ENCODE measurements around the gene CD164. TPM values are rescaled to one million over a fixed set of nuclear protein-coding genes. Genes with fewer than 3 reads are reported as not detected.
"Not testable (repeated sequence)": the region's sequence is repeated elsewhere in the genome, so short reads cannot be mapped to it uniquely, and the experiment has no call there.

The CD164 gene
- total RNA-seq, 1 donor from 2014 or later, result 262 TPM

DNA sequence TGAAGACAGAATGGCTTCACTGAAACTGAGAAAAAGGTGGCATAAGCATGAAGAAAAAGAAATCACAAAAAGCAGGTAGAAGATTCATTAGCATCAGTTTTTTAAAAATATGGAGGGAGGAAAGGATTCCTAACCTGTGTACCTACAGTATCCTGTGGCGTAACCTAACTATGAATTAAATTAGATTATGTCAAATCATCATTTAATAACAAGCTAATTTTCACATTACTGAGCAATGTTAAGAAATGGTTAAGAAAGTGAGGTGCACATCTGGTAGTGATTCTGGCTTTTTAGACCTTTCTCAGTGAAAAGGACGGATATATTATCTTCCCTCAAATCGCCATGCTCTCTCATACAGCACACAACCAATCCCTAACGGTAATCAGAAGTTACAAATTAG lies 12.5 kb downstream of the CD164 start:
- peaks cover 8% of the 10 kb centered on the region for H3K4me1 Mint-ChIP-seq
- no peak overlapping the region for H3K4me3 Mint-ChIP-seq
- TF ChIP-seq, protein P1, sequence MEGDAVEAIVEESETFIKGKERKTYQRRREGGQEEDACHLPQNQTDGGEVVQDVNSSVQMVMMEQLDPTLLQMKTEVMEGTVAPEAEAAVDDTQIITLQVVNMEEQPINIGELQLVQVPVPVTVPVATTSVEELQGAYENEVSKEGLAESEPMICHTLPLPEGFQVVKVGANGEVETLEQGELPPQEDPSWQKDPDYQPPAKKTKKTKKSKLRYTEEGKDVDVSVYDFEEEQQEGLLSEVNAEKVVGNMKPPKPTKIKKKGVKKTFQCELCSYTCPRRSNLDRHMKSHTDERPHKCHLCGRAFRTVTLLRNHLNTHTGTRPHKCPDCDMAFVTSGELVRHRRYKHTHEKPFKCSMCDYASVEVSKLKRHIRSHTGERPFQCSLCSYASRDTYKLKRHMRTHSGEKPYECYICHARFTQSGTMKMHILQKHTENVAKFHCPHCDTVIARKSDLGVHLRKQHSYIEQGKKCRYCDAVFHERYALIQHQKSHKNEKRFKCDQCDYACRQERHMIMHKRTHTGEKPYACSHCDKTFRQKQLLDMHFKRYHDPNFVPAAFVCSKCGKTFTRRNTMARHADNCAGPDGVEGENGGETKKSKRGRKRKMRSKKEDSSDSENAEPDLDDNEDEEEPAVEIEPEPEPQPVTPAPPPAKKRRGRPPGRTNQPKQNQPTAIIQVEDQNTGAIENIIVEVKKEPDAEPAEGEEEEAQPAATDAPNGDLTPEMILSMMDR (IDR thresholded peaks at IDR 0.05; ENCODE audit: unreplicated experiment), result no peak
- H3K27ac Mint-ChIP-seq, result no peak overlapping the region
- peaks cover 5% of the 10 kb centered on the region for H3K9me3 Mint-ChIP-seq
- peaks cover 36% of the 10 kb centered on the region for H3K36me3 Mint-ChIP-seq
- no peaks in the 10 kb centered on the region for H3K27me3 Mint-ChIP-seq (ENCODE audit: low read depth)
- DNase-seq (ENCODE audit: low spot score in 2 of 2, unreplicated experiment in 2 of 2), result no peak

DNA sequence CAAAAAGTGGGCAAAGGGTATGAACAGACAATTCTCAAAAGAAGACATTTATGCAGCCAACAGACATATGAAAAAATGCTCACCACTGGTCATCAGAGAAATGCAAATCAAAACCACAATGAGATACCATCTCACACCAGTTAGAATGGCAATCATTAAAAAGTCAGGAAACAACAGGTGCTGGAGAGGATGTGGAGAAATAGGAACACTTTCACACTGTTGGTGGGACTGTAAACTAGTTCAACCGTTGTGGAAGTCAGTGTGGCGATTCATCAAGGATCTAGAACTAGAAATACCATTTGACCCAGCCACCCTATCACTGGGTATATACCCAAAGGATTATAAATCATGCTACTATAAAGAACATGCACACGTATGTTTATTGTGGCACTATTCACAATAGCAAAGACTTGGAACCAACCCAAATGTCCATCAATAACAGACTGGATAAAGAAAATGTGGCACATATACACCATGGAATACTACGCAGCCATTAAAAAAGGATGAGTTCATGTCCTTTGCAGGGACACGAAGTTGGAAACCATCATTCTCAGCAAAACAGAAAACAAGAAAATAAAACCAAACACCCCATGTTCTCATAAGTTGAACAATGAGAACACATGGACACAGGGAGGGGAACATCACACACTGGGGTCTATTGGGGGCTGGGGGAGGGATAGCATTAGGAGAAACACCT lies 17.7 kb downstream of the CD164 start:
- DNase-seq (ENCODE audit: low spot score in 2 of 2, unreplicated experiment in 2 of 2); H3K27ac Mint-ChIP-seq; H3K4me3 Mint-ChIP-seq; H3K4me1 Mint-ChIP-seq; H3K27me3 Mint-ChIP-seq (ENCODE audit: low read depth): not testable (repeated sequence)
- Mint-ChIP-seq H3K9me3 (peaks cover 28% of the 10 kb centered on the region), H3K36me3 (peaks cover 60% of the 10 kb centered on the region)

- Mint-ChIP-seq H3K4me1 (no peaks in the 10 kb centered on the region), H3K9me3 (peaks cover 30% of the 10 kb centered on the region), H3K27ac (no peak overlapping the region), H3K4me3 (no peak overlapping the region), H3K36me3 (peaks cover 67% of the 10 kb centered on the region), H3K27me3 (ENCODE audit: low read depth) (no peaks in the 10 kb centered on the region)
- TF ChIP-seq, protein P1 (IDR thresholded peaks at IDR 0.05; ENCODE audit: unreplicated experiment), result no peak
- DNase-seq (ENCODE audit: low spot score in 2 of 2, unreplicated experiment in 2 of 2), result no peak
Observed at GRCh38 chr6:109363753-109364152, 18.5 kb downstream of the CD164 start.

DNA sequence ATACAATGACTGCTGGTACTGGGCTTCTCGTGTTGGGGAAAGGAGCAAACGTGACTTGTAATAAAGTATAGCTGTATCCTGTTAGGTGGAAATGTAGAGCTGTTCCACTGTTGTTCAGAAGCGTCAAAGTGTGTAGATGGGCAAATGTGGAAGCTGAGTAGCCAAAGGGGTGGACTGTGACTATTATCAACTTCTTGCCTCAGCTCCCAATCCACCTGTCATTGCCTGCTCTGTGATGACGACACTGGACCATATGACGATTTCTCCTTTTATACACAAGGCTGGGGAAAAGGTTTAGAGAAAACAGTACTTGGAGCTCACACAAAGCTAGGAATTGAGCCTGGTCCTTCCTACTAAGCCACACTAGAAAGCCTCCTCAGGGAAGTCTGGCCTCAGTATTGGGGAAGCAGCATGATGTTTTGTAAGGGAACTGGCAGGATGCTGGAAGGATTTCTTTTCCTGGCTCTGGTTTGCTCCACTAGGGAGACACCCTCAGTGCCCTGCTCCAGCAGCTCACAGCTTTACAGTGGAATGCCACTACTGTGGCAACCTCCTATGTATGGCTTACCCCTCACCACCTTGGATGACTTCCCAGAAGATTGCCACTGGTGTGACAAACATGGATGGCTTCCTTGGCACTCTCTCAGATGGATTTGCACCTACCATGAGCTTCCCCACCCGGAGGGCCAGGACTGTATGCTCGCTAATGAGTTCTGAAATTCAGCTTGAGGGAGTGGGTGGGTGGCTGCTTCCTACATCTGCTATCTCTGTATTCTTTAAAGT lies 20.0 kb downstream of the CD164 start:
- Mint-ChIP-seq H3K4me3 (no peak overlapping the region), H3K4me1 (no peaks in the 10 kb centered on the region), H3K9me3 (peaks cover 42% of the 10 kb centered on the region), H3K27ac (no peak overlapping the region), H3K27me3 (ENCODE audit: low read depth) (no peaks in the 10 kb centered on the region), H3K36me3 (peaks cover 82% of the 10 kb centered on the region)
- TF ChIP-seq, protein P1 (IDR thresholded peaks at IDR 0.05; ENCODE audit: unreplicated experiment), result no peak
- no peak for DNase-seq (ENCODE audit: low spot score in 2 of 2, unreplicated experiment in 2 of 2)

GRCh38 chr6:109360791-109361190 lies 21.5 kb downstream of the CD164 start:
- Mint-ChIP-seq H3K9me3 (peaks cover 54% of the 10 kb centered on the region), H3K36me3 (peaks cover 91% of the 10 kb centered on the region), H3K27ac (no peak overlapping the region), H3K4me3 (no peak overlapping the region), H3K4me1 (no peaks in the 10 kb centered on the region), H3K27me3 (ENCODE audit: low read depth) (no peaks in the 10 kb centered on the region)
- DNase-seq (ENCODE audit: low spot score in 2 of 2, unreplicated experiment in 2 of 2), result no peak
- TF ChIP-seq, protein P1 (IDR thresholded peaks at IDR 0.05; ENCODE audit: unreplicated experiment), result no peak

- DNase-seq (ENCODE audit: low spot score in 2 of 2, unreplicated experiment in 2 of 2), result no peak
- TF ChIP-seq, protein P1 (IDR thresholded peaks at IDR 0.05; ENCODE audit: unreplicated experiment), result no peak
- Mint-ChIP-seq H3K4me3 (no peak overlapping the region), H3K4me1 (no peaks in the 10 kb centered on the region), H3K9me3 (peaks cover 54% of the 10 kb centered on the region), H3K36me3 (peaks cover 94% of the 10 kb centered on the region), H3K27me3 (ENCODE audit: low read depth) (no peaks in the 10 kb centered on the region), H3K27ac (no peak overlapping the region)
Observed at GRCh38 chr6:109360281-109360680, 22.0 kb downstream of the CD164 start.

Measured in mesothelial cell of epicardium (in vitro differentiated cells).